Measurements from ENCODE around the gene DLG2.

DNA sequence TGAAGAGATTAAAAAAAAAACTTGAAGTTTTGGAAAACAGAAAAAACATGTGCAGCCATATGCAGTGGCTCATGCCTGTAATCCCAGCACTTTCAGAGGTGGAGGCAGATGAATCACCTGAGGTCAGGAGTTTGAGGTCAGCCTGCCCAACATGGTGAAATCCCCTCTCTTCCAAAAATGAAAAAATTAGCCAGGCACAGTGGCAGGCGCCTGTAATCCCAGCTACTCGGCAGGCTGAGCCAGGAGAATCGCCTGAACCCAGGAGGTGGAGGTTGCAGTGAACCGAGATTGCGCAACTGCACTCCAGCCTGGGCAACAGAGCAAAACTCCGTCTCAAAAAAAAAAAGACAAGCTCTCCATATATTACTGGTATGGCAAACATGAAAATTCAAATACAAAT, 7.6 kb downstream of the DLG2 start:
- no peak for TF ChIP-seq POLR2A (IDR thresholded peaks at IDR 0.05)
- TF ChIP-seq CTCF (IDR thresholded peaks at IDR 0.05) = no peak

Measured in suprapubic skin (tissue), 3 donors.